Measurements from ENCODE around the gene SYT9. TPM values are rescaled to one million over a fixed set of nuclear protein-coding genes. Genes with fewer than 3 reads are reported as not detected.

The SYT9 gene
- total and polyA plus RNA-seq, 2 of the 4 experiments (the other 2 are of a cell fraction), result not detected

- Histone ChIP-seq H3K14ac (replicated peaks; ENCODE audit: low read depth, low read length) (no peak overlapping the region), H2AK9ac (replicated peaks; ENCODE audit: low read depth, low read length, poor library complexity) (no peak overlapping the region), H2AK5ac (ENCODE audit: low read depth, low read length) (no peak overlapping the region), H2BK15ac (ENCODE audit: low read depth, low read length) (no peak overlapping the region), H3K23ac (ENCODE audit: low read depth, low read length) (no peak overlapping the region), H3K27me3 (ENCODE audit: control insufficient read depth, insufficient read depth, low read length) (no peaks in the 10 kb centered on the region), H3K79me1 (ENCODE audit: low read depth in 1 of 2, low read length in 2 of 2) (no peaks in the 10 kb centered on the region), H4K8ac (ENCODE audit: low read depth in 2 of 2, low read length in 2 of 2) (no peak overlapping the region), H3K9ac (ENCODE audit: low read depth, low read length) (no peak overlapping the region), H3K27ac (ENCODE audit: insufficient read depth, low read length) (no peak overlapping the region), H3K4me2 (ENCODE audit: low read depth, low read length) (no peak overlapping the region), H2AFZ (replicated peaks; ENCODE audit: low read length, poor library complexity) (no peak overlapping the region), H4K20me1 (ENCODE audit: insufficient read depth, low read length) (no peaks in the 10 kb centered on the region), H3K4ac (ENCODE audit: low read depth, low read length) (no peak overlapping the region), H2BK5ac (ENCODE audit: low read depth, low read length, poor library complexity, severe bottlenecking) (no peak overlapping the region), H3K9me1 (ENCODE audit: insufficient read depth, low read length) (no peaks in the 10 kb centered on the region), H3K4me3 (ENCODE audit: insufficient read depth, low read depth, low read length) (no peak overlapping the region), H4K5ac (ENCODE audit: low read depth, low read length) (no peak overlapping the region), H3K4me1 (ENCODE audit: control insufficient read depth, insufficient read depth, low read length) (no peaks in the 10 kb centered on the region), H2BK120ac (ENCODE audit: low read depth, low read length) (no peak overlapping the region), H3K18ac (ENCODE audit: low read depth, low read length) (no peak overlapping the region), H3K56ac (ENCODE audit: extremely low read depth, insufficient read depth, low read length) (no peak overlapping the region), H3K36me3 (ENCODE audit: control insufficient read depth, insufficient read depth, low read length) (no peaks in the 10 kb centered on the region), H2BK20ac (ENCODE audit: low read depth, low read length) (no peak overlapping the region), H3K9me3 (ENCODE audit: control insufficient read depth, insufficient read depth, low read length) (no peaks in the 10 kb centered on the region), H4K91ac (ENCODE audit: insufficient read depth, low read depth, low read length) (no peak overlapping the region)
- intact Hi-C loops (cut with micrococcal nuclease) (no loop called here), in situ Hi-C loops (cut with MboI; ENCODE audit: low sequenced_read_pairs) (no loop called here), dilution Hi-C loops (cut with HindIII; ENCODE audit: low sequenced_read_pairs, unreplicated experiment) (no loop called here)
- ChIA-PET CTCF (interaction anchor here (0.6 to 1.0 kb wide), 2 partner anchors 69 to 185 kb away, joined by 3 to 4 read pairs; no protein-coding TSS in a partner anchor), POLR2A (ENCODE audit: unreplicated experiment) (no interaction called here)
- BruUV-seq (replicated peaks), result no TSS peak
- no peak for TF ChIP-seq RCOR1 (IDR thresholded peaks at IDR 0.05; ENCODE audit: insufficient replicate concordance, low read length)
- TF ChIP-seq RAD21 (IDR thresholded peaks at IDR 0.05; ENCODE audit: low read length), result no peak
- TF ChIP-seq SMC3 (IDR thresholded peaks at IDR 0.05; ENCODE audit: low read depth, low read length), result no peak
- TF ChIP-seq CHD1 (IDR thresholded peaks at IDR 0.05; ENCODE audit: low read depth, low read length), result no peak
- TF ChIP-seq POLR2A (IDR thresholded peaks at IDR 0.05; ENCODE audit: low read depth, low read length), result no peak
- TF ChIP-seq CEBPB (IDR thresholded peaks at IDR 0.05; ENCODE audit: low read depth, low read length), result no peak
- TF ChIP-seq USF2 (IDR thresholded peaks at IDR 0.05; ENCODE audit: low read depth, low read length), result no peak
- TF ChIP-seq ELK1 (IDR thresholded peaks at IDR 0.05; ENCODE audit: borderline replicate concordance, low read depth, low read length), result no peak
- TF ChIP-seq CTCF (conservative IDR thresholded peaks at IDR 0.05; ENCODE audit: low read depth, low read length), result no peak
- TF ChIP-seq MAZ (IDR thresholded peaks at IDR 0.05; ENCODE audit: borderline replicate concordance, low read depth, low read length), result no peak
- TF ChIP-seq MXI1 (IDR thresholded peaks at IDR 0.05; ENCODE audit: borderline replicate concordance, low read depth, low read length), result no peak
- TF ChIP-seq NFE2L2 (IDR thresholded peaks at IDR 0.05; ENCODE audit: low read depth, low read length), result no peak
- no peak for TF ChIP-seq FOS (IDR thresholded peaks at IDR 0.05; ENCODE audit: low read depth, low read length)
- no peak for TF ChIP-seq RFX5 (IDR thresholded peaks at IDR 0.05; ENCODE audit: low read depth, low read length)
- no peak for TF ChIP-seq MAFK (IDR thresholded peaks at IDR 0.05; ENCODE audit: low read depth, low read length)
- no peak for ATAC-seq (ENCODE audit: low read depth)
- DNase-seq, result no peak
- no CpG with 5 or more reads among the region's 4 CpGs for WGBS, 2 experiments (ENCODE audit: extremely low coverage in 2 of 2, insufficient read length in 1 of 2)
These were observed 250.2 kb downstream of the SYT9 start for GRCh38 chr11:7501894-7502293.
